ENCODE measurements around the gene HSD3B1.
"Not testable (repeated sequence)": the region's sequence is repeated elsewhere in the genome, so short reads cannot be mapped to it uniquely, and the experiment has no call there.

The HSD3B1 gene

GRCh38 chr1:119504831-119505230 lies 2.2 kb upstream of the HSD3B1 start:
- DNase-seq: no peak

- no peak for DNase-seq
Measured at GRCh38 chr1:119510046-119510445, 3.0 kb downstream of the HSD3B1 start.

GRCh38 chr1:119515221-119515620 lies 8.2 kb downstream of the HSD3B1 start:
- DNase-seq: no peak

GRCh38 chr1:119516247-119516646 lies 9.2 kb downstream of the HSD3B1 start:
- no peak for DNase-seq

- DNase-seq: no peak
Measured at GRCh38 chr1:119516680-119517079, 9.7 kb downstream of the HSD3B1 start.

GRCh38 chr1:119517667-119518066 lies 10.7 kb downstream of the HSD3B1 start:
- DNase-seq: not testable (repeated sequence)

- no peak for DNase-seq
Measured at GRCh38 chr1:119531606-119532323, 24.8 kb downstream of the HSD3B1 start.

GRCh38 chr1:119532324-119532910 lies 25.4 kb downstream of the HSD3B1 start:
- DNase-seq: no peak

- no peak for DNase-seq
Measured at GRCh38 chr1:119535381-119535780, 28.4 kb downstream of the HSD3B1 start.

GRCh38 chr1:119537966-119538365 lies 31.0 kb downstream of the HSD3B1 start:
- no peak for DNase-seq

- no peak for DNase-seq
Measured at GRCh38 chr1:119539636-119540035, 32.6 kb downstream of the HSD3B1 start.

GRCh38 chr1:119541389-119541788 lies 34.4 kb downstream of the HSD3B1 start:
- no peak for DNase-seq

- no peak for DNase-seq
Measured at GRCh38 chr1:119542492-119542946, 35.5 kb downstream of the HSD3B1 start.

GRCh38 chr1:119544165-119544762 lies 37.3 kb downstream of the HSD3B1 start:
- DNase-seq: no peak

- no peak for DNase-seq
Measured at GRCh38 chr1:119546641-119547040, 39.6 kb downstream of the HSD3B1 start.

- no peak for DNase-seq
Measured at GRCh38 chr1:119547306-119547705, 40.3 kb downstream of the HSD3B1 start.

GRCh38 chr1:119547805-119548204 lies 40.8 kb downstream of the HSD3B1 start:
- DNase-seq: no peak

GRCh38 chr1:119549719-119550132 lies 42.7 kb downstream of the HSD3B1 start:
- DNase-seq: no peak

GRCh38 chr1:119550381-119550780 lies 43.4 kb downstream of the HSD3B1 start:
- no peak for DNase-seq

GRCh38 chr1:119551218-119551617 lies 44.2 kb downstream of the HSD3B1 start:
- DNase-seq: no peak

- not testable (repeated sequence) for DNase-seq
Measured at GRCh38 chr1:119552656-119553055, 45.6 kb downstream of the HSD3B1 start.

- DNase-seq: not testable (repeated sequence)
Measured at GRCh38 chr1:119553302-119554071, 46.5 kb downstream of the HSD3B1 start.

- no peak for DNase-seq
Measured at GRCh38 chr1:119554183-119554582, 47.2 kb downstream of the HSD3B1 start.

Data from stimulated activated CD4-positive, alpha-beta T cell treated with anti-CD3 and anti-CD28 coated beads, Interleukin-4, amount 100 ng/mL, for 1 hour (primary cell).